Measurements from ENCODE around the gene BSND. TPM values are rescaled to one million over a fixed set of nuclear protein-coding genes. Genes with fewer than 3 reads are reported as not detected.

Gene BSND
- total RNA-seq, 1 donor from 2014 or later: not detected

DNA sequence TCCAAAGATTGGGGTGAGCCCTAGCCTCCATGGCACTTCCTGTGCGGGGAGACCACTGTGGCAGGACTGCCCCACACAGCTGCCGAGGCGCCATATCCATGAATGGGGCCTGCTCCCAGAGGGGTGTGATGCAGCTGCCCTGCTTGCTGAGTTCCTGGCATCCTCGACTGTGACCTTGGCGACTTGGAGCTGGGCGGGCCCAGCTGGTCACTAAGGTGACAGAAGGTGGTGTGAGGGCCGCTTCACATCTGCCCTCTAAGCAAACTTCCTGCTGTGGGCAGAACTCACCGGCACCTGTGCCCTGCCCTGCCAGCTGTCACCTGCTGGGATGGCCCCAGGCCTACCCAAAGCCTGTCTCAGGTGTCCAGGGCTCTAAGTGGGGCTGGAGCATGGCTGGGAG lies 9.3 kb upstream of the BSND start:
- DNase-seq (ENCODE audit: low spot score): no peak
- intact Hi-C loops (cut with micrococcal nuclease): no loop called here
- Mint-ChIP-seq H3K27ac (no peak overlapping the region), H3K9me3 (no peaks in the 10 kb centered on the region), H3K27me3 (ENCODE audit: insufficient read depth) (peaks cover 3% of the 10 kb centered on the region), H3K4me1 (ENCODE audit: low read depth) (no peaks in the 10 kb centered on the region), H3K4me3 (no peak overlapping the region), H3K36me3 (ENCODE audit: low read depth) (no peaks in the 10 kb centered on the region)

GRCh38 chr1:54989968-54990810 lies 8.5 kb upstream of the BSND start:
- intact Hi-C loops (cut with micrococcal nuclease): loop anchor here (10.0 kb wide), 1 partner anchor 175 kb away; no protein-coding TSS in a partner anchor
- H3K27ac Mint-ChIP-seq: no peak overlapping the region
- peaks cover 4% of the 10 kb centered on the region for H3K27me3 Mint-ChIP-seq (ENCODE audit: insufficient read depth)
- no peaks in the 10 kb centered on the region for H3K9me3 Mint-ChIP-seq
- H3K36me3 Mint-ChIP-seq (ENCODE audit: low read depth): no peaks in the 10 kb centered on the region
- H3K4me3 Mint-ChIP-seq: no peak overlapping the region
- no peak for DNase-seq (ENCODE audit: low spot score)
- H3K4me1 Mint-ChIP-seq (ENCODE audit: low read depth): peaks cover 4% of the 10 kb centered on the region

GRCh38 chr1:54990916-54991315 lies 7.8 kb upstream of the BSND start:
- intact Hi-C loops (cut with micrococcal nuclease): loop anchor here (10.0 kb wide), 1 partner anchor 176 kb away; no protein-coding TSS in a partner anchor
- Mint-ChIP-seq H3K36me3 (ENCODE audit: low read depth) (no peaks in the 10 kb centered on the region), H3K9me3 (no peaks in the 10 kb centered on the region), H3K4me3 (no peak overlapping the region), H3K4me1 (ENCODE audit: low read depth) (peaks cover 12% of the 10 kb centered on the region), H3K27me3 (ENCODE audit: insufficient read depth) (peaks cover 7% of the 10 kb centered on the region), H3K27ac (no peak overlapping the region)
- no peak for DNase-seq (ENCODE audit: low spot score)

- no peak for DNase-seq (ENCODE audit: low spot score)
- Mint-ChIP-seq H3K4me1 (ENCODE audit: low read depth) (peaks cover 19% of the 10 kb centered on the region), H3K36me3 (ENCODE audit: low read depth) (no peaks in the 10 kb centered on the region), H3K9me3 (no peaks in the 10 kb centered on the region), H3K4me3 (no peak overlapping the region), H3K27me3 (ENCODE audit: insufficient read depth) (peaks cover 13% of the 10 kb centered on the region), H3K27ac (no peak overlapping the region)
- intact Hi-C loops (cut with micrococcal nuclease): loop anchor here (10.0 kb wide), 1 partner anchor 177 kb away; no protein-coding TSS in a partner anchor
Measured at GRCh38 chr1:54991939-54992338, 6.8 kb upstream of the BSND start.

DNA sequence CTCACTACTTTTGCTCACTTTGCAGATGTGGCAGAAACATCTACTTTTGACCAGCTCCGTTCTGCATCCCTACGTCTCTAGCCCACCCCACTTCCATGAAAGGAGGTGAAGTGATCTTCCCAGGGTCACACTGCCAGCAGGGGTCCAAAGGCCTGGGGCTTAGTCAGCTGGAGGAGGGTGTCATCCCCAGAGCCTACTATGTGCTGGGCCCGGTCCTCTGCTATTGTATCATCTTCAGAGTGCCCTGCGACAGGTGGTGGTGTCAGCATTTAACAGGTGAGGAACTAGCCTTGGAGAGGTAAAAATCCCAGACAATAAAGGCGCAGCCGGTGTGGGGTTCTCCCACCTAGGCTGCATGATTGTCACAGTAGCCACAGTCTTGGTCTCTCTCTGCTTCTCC lies 5.6 kb upstream of the BSND start:
- intact Hi-C loops (cut with micrococcal nuclease): loop anchor here (10.0 kb wide), 1 partner anchor 178 kb away; no protein-coding TSS in a partner anchor
- no peak for DNase-seq (ENCODE audit: low spot score)
- no peaks in the 10 kb centered on the region for H3K36me3 Mint-ChIP-seq (ENCODE audit: low read depth)
- H3K4me1 Mint-ChIP-seq (ENCODE audit: low read depth): peaks cover 19% of the 10 kb centered on the region
- no peaks in the 10 kb centered on the region for H3K9me3 Mint-ChIP-seq
- H3K4me3 Mint-ChIP-seq: no peak overlapping the region
- peaks cover 21% of the 10 kb centered on the region for H3K27me3 Mint-ChIP-seq (ENCODE audit: insufficient read depth)
- H3K27ac Mint-ChIP-seq: no peak overlapping the region

DNA sequence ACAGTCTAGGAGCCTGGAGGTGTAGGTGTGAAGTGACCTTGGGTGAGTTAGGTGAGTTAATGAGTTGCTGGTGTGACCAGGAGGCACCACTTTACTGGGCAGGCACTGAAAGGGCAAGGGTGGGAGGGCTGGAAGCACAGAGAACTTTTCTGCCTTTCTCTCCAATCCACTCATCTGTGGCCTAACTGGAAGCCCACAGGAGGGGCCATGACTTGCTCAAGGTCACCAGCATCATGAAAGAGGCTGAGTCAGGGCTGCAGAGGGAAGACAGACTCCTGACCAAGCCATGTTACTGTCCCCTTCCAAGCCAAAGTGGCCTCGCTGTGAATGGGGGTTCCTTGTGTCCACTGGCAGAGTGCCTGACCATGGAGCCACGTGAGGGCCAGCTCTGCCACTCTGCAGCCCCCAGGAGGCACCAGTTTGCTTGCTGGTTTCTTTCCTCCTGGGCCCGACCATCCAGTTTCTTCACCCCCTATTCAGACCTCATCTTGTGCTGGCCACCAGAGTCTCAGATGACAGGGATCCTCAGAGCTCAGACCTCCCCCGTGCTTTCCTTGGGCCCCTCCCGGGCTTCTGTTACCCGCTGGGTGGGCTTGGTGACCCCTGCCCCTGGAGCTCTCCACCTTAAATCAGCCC lies 4.3 kb upstream of the BSND start:
- Mint-ChIP-seq H3K27ac (no peak overlapping the region), H3K4me3 (no peak overlapping the region), H3K27me3 (ENCODE audit: insufficient read depth) (peaks cover 21% of the 10 kb centered on the region), H3K9me3 (no peaks in the 10 kb centered on the region), H3K4me1 (ENCODE audit: low read depth) (peaks cover 19% of the 10 kb centered on the region), H3K36me3 (ENCODE audit: low read depth) (no peaks in the 10 kb centered on the region)
- intact Hi-C loops (cut with micrococcal nuclease): loop anchor here (2.0 to 10.0 kb wide), 2 partner anchors 28 to 180 kb away; no protein-coding TSS in a partner anchor
- no peak for DNase-seq (ENCODE audit: low spot score)

GRCh38 chr1:54995013-54995760 lies 3.5 kb upstream of the BSND start:
- intact Hi-C loops (cut with micrococcal nuclease): loop anchor here (2.0 to 10.0 kb wide), 3 partner anchors 28 to 323 kb away; no protein-coding TSS in a partner anchor
- no peak overlapping the region for H3K4me3 Mint-ChIP-seq
- no peaks in the 10 kb centered on the region for H3K36me3 Mint-ChIP-seq (ENCODE audit: low read depth)
- H3K9me3 Mint-ChIP-seq: no peaks in the 10 kb centered on the region
- peaks cover 19% of the 10 kb centered on the region for H3K4me1 Mint-ChIP-seq (ENCODE audit: low read depth)
- peaks cover 25% of the 10 kb centered on the region for H3K27me3 Mint-ChIP-seq (ENCODE audit: insufficient read depth)
- DNase-seq (ENCODE audit: low spot score): no peak
- no peak overlapping the region for H3K27ac Mint-ChIP-seq

GRCh38 chr1:54995835-54996234 lies 2.9 kb upstream of the BSND start:
- H3K36me3 Mint-ChIP-seq (ENCODE audit: low read depth): no peaks in the 10 kb centered on the region
- no peak overlapping the region for H3K27ac Mint-ChIP-seq
- no peaks in the 10 kb centered on the region for H3K9me3 Mint-ChIP-seq
- peak; percentile 35 for DNase-seq (ENCODE audit: low spot score)
- H3K4me1 Mint-ChIP-seq (ENCODE audit: low read depth): peaks cover 19% of the 10 kb centered on the region
- H3K4me3 Mint-ChIP-seq: peak overlapping the region; percentile 19
- peaks cover 27% of the 10 kb centered on the region for H3K27me3 Mint-ChIP-seq (ENCODE audit: insufficient read depth)
- intact Hi-C loops (cut with micrococcal nuclease): loop anchor here (1.0 to 10.0 kb wide), 5 partner anchors 27 to 324 kb away; no protein-coding TSS in a partner anchor

- H3K4me3 Mint-ChIP-seq: peak overlapping the region; percentile 19
- H3K4me1 Mint-ChIP-seq (ENCODE audit: low read depth): peaks cover 19% of the 10 kb centered on the region
- H3K27ac Mint-ChIP-seq: no peak overlapping the region
Measured at GRCh38 chr1:54996359-54996868, 2.3 kb upstream of the BSND start.

GRCh38 chr1:54996869-54997710 lies 1.6 kb upstream of the BSND start:
- H3K4me1 Mint-ChIP-seq (ENCODE audit: low read depth): peaks cover 19% of the 10 kb centered on the region
- H3K27ac Mint-ChIP-seq: no peak overlapping the region
- peaks cover 25% of the 10 kb centered on the region for H3K27me3 Mint-ChIP-seq (ENCODE audit: insufficient read depth)
- H3K9me3 Mint-ChIP-seq: no peaks in the 10 kb centered on the region
- intact Hi-C loops (cut with micrococcal nuclease): loop anchor here (1.0 to 10.0 kb wide), 4 partner anchors 47 to 325 kb away; no protein-coding TSS in a partner anchor
- H3K36me3 Mint-ChIP-seq (ENCODE audit: low read depth): no peaks in the 10 kb centered on the region
- peak overlapping the region; percentile 41 for H3K4me3 Mint-ChIP-seq
- DNase-seq (ENCODE audit: low spot score): no peak

More at GRCh38 chr1:54996359-54996868, 2.3 kb upstream of the BSND start:
- peaks cover 27% of the 10 kb centered on the region for H3K27me3 Mint-ChIP-seq (ENCODE audit: insufficient read depth)
- no peaks in the 10 kb centered on the region for H3K36me3 Mint-ChIP-seq (ENCODE audit: low read depth)
- intact Hi-C loops (cut with micrococcal nuclease): loop anchor here (1.0 to 10.0 kb wide), 4 partner anchors 46 to 324 kb away; no protein-coding TSS in a partner anchor
- no peaks in the 10 kb centered on the region for H3K9me3 Mint-ChIP-seq
- peak; percentile 70 for DNase-seq (ENCODE audit: low spot score)

- DNase-seq (ENCODE audit: low spot score): no peak
- Mint-ChIP-seq H3K27ac (no peak overlapping the region), H3K4me3 (no peak overlapping the region), H3K36me3 (ENCODE audit: low read depth) (no peaks in the 10 kb centered on the region), H3K4me1 (ENCODE audit: low read depth) (peaks cover 19% of the 10 kb centered on the region), H3K27me3 (ENCODE audit: insufficient read depth) (peaks cover 25% of the 10 kb centered on the region), H3K9me3 (no peaks in the 10 kb centered on the region)
- intact Hi-C loops (cut with micrococcal nuclease): loop anchor here (5.0 to 10.0 kb wide), 2 partner anchors 183 to 325 kb away; no protein-coding TSS in a partner anchor
Measured at GRCh38 chr1:54997711-54997986, 1.1 kb upstream of the BSND start.

GRCh38 chr1:54998100-54998499 lies 633 bp upstream of the BSND start:
- Mint-ChIP-seq H3K36me3 (ENCODE audit: low read depth) (no peaks in the 10 kb centered on the region), H3K9me3 (no peaks in the 10 kb centered on the region), H3K4me1 (ENCODE audit: low read depth) (peaks cover 19% of the 10 kb centered on the region), H3K27me3 (ENCODE audit: insufficient read depth) (peaks cover 25% of the 10 kb centered on the region), H3K27ac (no peak overlapping the region), H3K4me3 (no peak overlapping the region)
- no peak for DNase-seq (ENCODE audit: low spot score)
- intact Hi-C loops (cut with micrococcal nuclease): loop anchor here (5.0 to 10.0 kb wide), 2 partner anchors 183 to 326 kb away; no protein-coding TSS in a partner anchor

Measured in activated T-helper 1 cell treated with anti-CD3 and anti-CD28 coated beads, Interleukin-12 subunit alpha, Interleukin-12 subunit beta, Interleukin-2, Interleukin-4 antibody, amounts not matched to agents 30 ng/mL and 10 ng/mL and 1 ng/mL, durations not matched to agents 14 hours and 24 hours and 36 hours (primary cell).